Endodermal cell (in vitro differentiated cells): Measurements from ENCODE around the gene PDCD1. TPM values are rescaled to one million over a fixed set of nuclear protein-coding genes. Genes with fewer than 3 reads are reported as not detected.

Experiments used
- DNase-seq: peaks from one replicate; pipeline ENCODE4 v3.0.0-alpha.2; 2017
- H3K27ac ChIP-seq: 2 replicates; pipeline ENCODE4 v1.5.1; 2013; ENCODE audit warnings: mild to moderate bottlenecking, low read depth, low read length, moderate library complexity
- H3K27me3 ChIP-seq: 2 replicates; pipeline ENCODE4 v1.6.1; 2013; ENCODE audit warnings: mild to moderate bottlenecking, low read length, moderate library complexity; ENCODE audit not compliant: insufficient read depth, control insufficient read depth, poor library complexity, severe bottlenecking
- H3K36me3 ChIP-seq: 2 replicates; pipeline ENCODE4 v1.7.0; 2013; ENCODE audit warnings: mild to moderate bottlenecking, low read length, moderate library complexity; ENCODE audit not compliant: control insufficient read depth, insufficient read depth
- H3K4me1 ChIP-seq: one replicate; pipeline ENCODE4 v1.7.0; 2013; ENCODE audit warnings: low read length; ENCODE audit not compliant: control insufficient read depth, insufficient read depth
- H3K4me3 ChIP-seq: 2 replicates; pipeline ENCODE4 v1.5.1; 2013; ENCODE audit warnings: mild to moderate bottlenecking, low read length, moderate library complexity
- H3K9ac ChIP-seq: 2 replicates; pipeline ENCODE4 v1.6.1; 2013; ENCODE audit warnings: mild to moderate bottlenecking, low read length, moderate library complexity; ENCODE audit not compliant: poor library complexity, severe bottlenecking; ENCODE audit errors: extremely low read depth
- H3K9me3 ChIP-seq: 2 replicates; pipeline ENCODE4 v1.6.1; 2013; ENCODE audit warnings: mild to moderate bottlenecking, low read length, moderate library complexity; ENCODE audit not compliant: control insufficient read depth
- H3K27ac Mint-ChIP-seq: 2 replicates; pipeline ENCODE4 v1.8.0; 2020; ENCODE audit warnings: mixed read lengths
- H3K27me3 Mint-ChIP-seq: 2 replicates; pipeline ENCODE4 v1.8.0; 2021; ENCODE audit warnings: mild to moderate bottlenecking, mixed read lengths; ENCODE audit not compliant: insufficient read depth
- H3K36me3 Mint-ChIP-seq: 2 replicates; pipeline ENCODE4 v1.8.0; 2020; ENCODE audit warnings: low read depth, mixed read lengths
- H3K4me1 Mint-ChIP-seq: 2 replicates; pipeline ENCODE4 v1.8.0; 2020; ENCODE audit warnings: mixed read lengths
- H3K4me3 Mint-ChIP-seq: 2 replicates; pipeline ENCODE4 v1.8.0; 2020; ENCODE audit warnings: mild to moderate bottlenecking, moderate library complexity, mixed read lengths
- H3K9me3 Mint-ChIP-seq: 2 replicates; pipeline ENCODE4 v1.8.0; 2020; ENCODE audit warnings: mild to moderate bottlenecking, mixed read lengths
- CTCF ChIP-seq: fragments of 200-600 bp; sonication (generic); conservative IDR thresholded peaks from 2 replicates; pipeline ENCODE4 v1.5.0; 2021; ENCODE audit warnings: antibody characterized with exemption, mild to moderate bottlenecking
- WGBS, 2 experiments: methylation state at CpG; one replicate each; pipeline versions ENCODE4 v1.1.5 to v1.1.7; 2013; ENCODE audit warnings: missing lambda C conversion rate in 2 of 2, mixed read lengths in 1 of 2; ENCODE audit not compliant: insufficient coverage in 1 of 2, insufficient read length in 1 of 2; 5-methylcytosine and 5-hydroxymethylcytosine counted together
- total RNA-seq, 2 donors: library from RNA; stranded (reverse); fragmentation: NEBNext Ultra II Directional in 1 of 2; extraction: Animal tissue kit (Norgen Biotek cat#: 25700) in 1 of 2; gene quantifications; 2 replicates in 1 of 2; 3 replicates in 1 of 2; pipeline ENCODE4 v1.2.1, GENCODE V29; 2021

Gene PDCD1
- total RNA-seq, 2 donors from 2014 or later: 0.20 TPM; not detected in 1

- Histone ChIP-seq H3K4me3 (no peak overlapping the region), H3K36me3 (no peaks in the 10 kb centered on the region), H3K9me3 (no peaks in the 10 kb centered on the region), H3K4me1 (no peaks in the 10 kb centered on the region), H3K27me3 (no peaks in the 10 kb centered on the region), H3K9ac (no peak overlapping the region), H3K27ac (no peak overlapping the region)
- DNase-seq: peak; percentile 50
- H3K36me3 Mint-ChIP-seq: no peaks in the 10 kb centered on the region
- H3K27me3 Mint-ChIP-seq: no peaks in the 10 kb centered on the region
- TF ChIP-seq CTCF: no peak
- peaks cover 10% of the 10 kb centered on the region for H3K4me1 Mint-ChIP-seq
- H3K4me3 Mint-ChIP-seq: no peak overlapping the region
- H3K27ac Mint-ChIP-seq: no peak overlapping the region
- WGBS, 2 experiments: 81 to 86% methylated on average over 14 to 28 of the region's 28 CpGs
- H3K9me3 Mint-ChIP-seq: no peaks in the 10 kb centered on the region
These were observed 48.1 kb downstream of the PDCD1 start for GRCh38 chr2:241810307-241811200.

- Histone ChIP-seq H3K9ac (no peak overlapping the region), H3K27me3 (peaks cover 3% of the 10 kb centered on the region), H3K27ac (no peak overlapping the region), H3K4me1 (peaks cover 3% of the 10 kb centered on the region), H3K4me3 (no peak overlapping the region), H3K9me3 (no peaks in the 10 kb centered on the region), H3K36me3 (no peaks in the 10 kb centered on the region)
- Mint-ChIP-seq H3K27me3 (peaks cover under 1% of the 10 kb centered on the region), H3K4me3 (no peak overlapping the region), H3K36me3 (no peaks in the 10 kb centered on the region), H3K27ac (no peak overlapping the region), H3K4me1 (peaks cover 6% of the 10 kb centered on the region), H3K9me3 (no peaks in the 10 kb centered on the region)
- no peak for TF ChIP-seq CTCF
- 88 to 91% methylated on average over 18 to 29 of the region's 29 CpGs for WGBS, 2 experiments
- peak; percentile 43 for DNase-seq
These were observed 49.0 kb downstream of the PDCD1 start for GRCh38 chr2:241809383-241810306.

- no peak within 1 kb of the TSS for H3K9ac ChIP-seq
- no peaks in the 10 kb centered on the region for H3K36me3 ChIP-seq
- H3K27ac ChIP-seq: peak within 1 kb of the TSS; percentile 30
- Mint-ChIP-seq H3K9me3 (no peaks in the 10 kb centered on the region), H3K27ac (no peak within 1 kb of the TSS), H3K4me1 (peaks cover 6% of the 10 kb centered on the region), H3K36me3 (no peaks in the 10 kb centered on the region), H3K27me3 (peaks cover 4% of the 10 kb centered on the region), H3K4me3 (no peak within 1 kb of the TSS)
- DNase-seq: peak; percentile 63
- no peak within 1 kb of the TSS for H3K4me3 ChIP-seq
- no peaks in the 10 kb centered on the region for H3K9me3 ChIP-seq
- H3K27me3 ChIP-seq: peaks cover 10% of the 10 kb centered on the region
- TF ChIP-seq CTCF: no peak
- WGBS, 2 experiments: 85 to 88% methylated on average over 25 to 31 of the region's 31 CpGs
- H3K4me1 ChIP-seq: peaks cover 10% of the 10 kb centered on the region
These were observed 49.8 kb downstream of the PDCD1 start, which contains the start of gene NEU4 for GRCh38 chr2:241808721-241809382. TSS of gene NEU4 (plus strand) at chr2:241809193. CDS start at chr2:241814485, 5,292 bp downstream.
